Measurements from ENCODE around the gene CLEC16A. TPM values are rescaled to one million over a fixed set of nuclear protein-coding genes. Genes with fewer than 3 reads are reported as not detected.
A peak's percentile ranks its signal among the peaks of the same experiment; 100 is the strongest.

The CLEC16A gene
- total and polyA plus RNA-seq, 2 donors (not counting 1 experiment from before 2014, with no cell fraction given): 21.9 to 79.5 TPM

DNA sequence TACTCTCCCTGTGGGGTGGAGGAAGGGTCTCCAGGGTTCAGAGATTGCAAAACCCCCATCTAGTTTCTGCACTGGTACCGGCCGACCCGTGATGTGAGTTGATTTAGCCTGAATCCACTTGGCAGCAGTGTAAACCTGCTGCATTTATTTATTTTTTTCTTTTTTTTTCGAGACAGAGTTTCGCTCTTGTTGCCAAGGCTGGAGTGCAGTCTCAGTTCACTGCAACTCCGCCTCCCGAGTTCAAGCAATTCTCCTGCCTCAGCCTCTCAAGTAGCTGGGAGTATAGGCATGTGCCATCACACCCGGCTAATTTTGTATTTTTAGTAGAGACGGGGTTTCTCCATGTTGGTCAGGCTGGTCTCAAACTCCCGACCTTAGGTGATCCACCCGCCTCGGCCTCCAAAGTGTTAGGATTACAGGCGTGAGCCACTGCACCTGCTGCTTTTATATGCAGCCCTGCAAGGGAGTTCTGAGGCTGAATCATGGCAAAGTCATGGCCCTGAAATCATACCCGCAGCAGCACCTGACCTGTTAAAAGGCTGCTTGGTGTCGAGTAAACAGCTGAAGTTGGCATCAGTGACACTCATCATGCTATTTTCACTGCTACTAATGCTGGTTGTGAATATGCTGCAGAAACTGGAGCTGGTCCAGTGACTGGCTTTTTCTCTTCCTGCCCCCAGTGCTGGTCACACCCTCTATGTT is 23.5 kb upstream of the CLEC16A start:
- Mint-ChIP-seq H3K4me3 (no peak overlapping the region), H3K4me1 (peaks cover 52% of the 10 kb centered on the region), H3K27me3 (no peaks in the 10 kb centered on the region), H3K9me3 (ENCODE audit: insufficient read depth) (no peaks in the 10 kb centered on the region), H3K27ac (peak overlapping the region; percentile 62)
- peaks cover 24% of the 10 kb centered on the region for H3K79me2 ChIP-seq (ENCODE audit: control insufficient read depth, insufficient read depth, low read length)
- no peak overlapping the region for H3K9ac ChIP-seq (ENCODE audit: low read length)
- CTCF ChIA-PET: interaction anchor here (0.9 to 12.7 kb wide), 13 partner anchors 9 to 407 kb away, joined by 3 to 141 read pairs (median 4); partner anchors contain the start of gene NUBP1
- peaks cover 91% of the 10 kb centered on the region for H4K20me1 ChIP-seq (ENCODE audit: control insufficient read depth, insufficient read depth, low read length, poor library complexity, severe bottlenecking)
- intact Hi-C loops (cut with micrococcal nuclease): no loop called here
- ATAC-seq (ENCODE audit: low read depth): no peak
- POLR2A ChIA-PET: no interaction called here
- peak overlapping the region; percentile 31 to 67 for H3K27ac ChIP-seq (ENCODE audit: low read length in 2 of 2)
- H3K4me2 ChIP-seq (replicated peaks; ENCODE audit: low read depth, low read length, poor library complexity, severe bottlenecking): no peak overlapping the region
- H3K36me3 ChIP-seq (replicated peaks in 1 of 2; ENCODE audit: control extremely low read depth in 1 of 2, control insufficient read depth in 1 of 2, extremely low read depth in 1 of 2, insufficient read depth in 2 of 2, low read length in 1 of 2): peaks cover 3 to 98% of the 10 kb centered on the region in 2 experiments
- H3K4me1 ChIP-seq (ENCODE audit: control insufficient read depth in 2 of 2, insufficient read depth in 2 of 2, low read length in 2 of 2): peaks cover 33 to 46% of the 10 kb centered on the region in 2 donors
- no peak overlapping the region for H2AFZ ChIP-seq (ENCODE audit: insufficient read depth, low read depth, low read length, poor library complexity, severe bottlenecking)
- DNase-seq: no peak
- peaks cover 0 to 5% (median 0%) of the 10 kb centered on the region in 3 donors for H3K9me3 ChIP-seq (ENCODE audit: control extremely low read depth in 1 of 3, control insufficient read depth in 2 of 3, insufficient read depth in 1 of 3, low read length in 2 of 3)
- TF ChIP-seq EZH2 (IDR thresholded peaks at IDR 0.05; ENCODE audit: borderline replicate concordance, insufficient read depth, low read depth, low read length, poor library complexity, severe bottlenecking): no peak
- TF ChIP-seq, protein P1, sequence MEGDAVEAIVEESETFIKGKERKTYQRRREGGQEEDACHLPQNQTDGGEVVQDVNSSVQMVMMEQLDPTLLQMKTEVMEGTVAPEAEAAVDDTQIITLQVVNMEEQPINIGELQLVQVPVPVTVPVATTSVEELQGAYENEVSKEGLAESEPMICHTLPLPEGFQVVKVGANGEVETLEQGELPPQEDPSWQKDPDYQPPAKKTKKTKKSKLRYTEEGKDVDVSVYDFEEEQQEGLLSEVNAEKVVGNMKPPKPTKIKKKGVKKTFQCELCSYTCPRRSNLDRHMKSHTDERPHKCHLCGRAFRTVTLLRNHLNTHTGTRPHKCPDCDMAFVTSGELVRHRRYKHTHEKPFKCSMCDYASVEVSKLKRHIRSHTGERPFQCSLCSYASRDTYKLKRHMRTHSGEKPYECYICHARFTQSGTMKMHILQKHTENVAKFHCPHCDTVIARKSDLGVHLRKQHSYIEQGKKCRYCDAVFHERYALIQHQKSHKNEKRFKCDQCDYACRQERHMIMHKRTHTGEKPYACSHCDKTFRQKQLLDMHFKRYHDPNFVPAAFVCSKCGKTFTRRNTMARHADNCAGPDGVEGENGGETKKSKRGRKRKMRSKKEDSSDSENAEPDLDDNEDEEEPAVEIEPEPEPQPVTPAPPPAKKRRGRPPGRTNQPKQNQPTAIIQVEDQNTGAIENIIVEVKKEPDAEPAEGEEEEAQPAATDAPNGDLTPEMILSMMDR (IDR thresholded peaks at IDR 0.05): no peak
- no peaks in the 10 kb centered on the region for H3K27me3 ChIP-seq (replicated peaks in 1 of 4; ENCODE audit: control extremely low read depth in 1 of 4, control insufficient read depth in 3 of 4, insufficient read depth in 4 of 4, low read length in 3 of 4)
- 98% methylated on average over 15 of the region's 15 CpGs for WGBS (ENCODE audit: insufficient coverage)
- no peak overlapping the region for H3K4me3 ChIP-seq (ENCODE audit: control extremely low read depth in 1 of 5, extremely low read depth in 1 of 5, insufficient read depth in 1 of 5, low read depth in 2 of 5, low read length in 4 of 5)
